C4-2B (cell line): ENCODE measurements around the gene C9orf78.

ENCODE experiments used
- H3K27ac ChIP-seq: fragments of 450-650 bp; 2 replicates; pipeline ENCODE4 v1.5.1; 2017
- ZFX ChIP-seq: fragments of 450-650 bp; IDR thresholded peaks from 2 replicates; pipeline ENCODE4 v1.6.1; 2017
- TF ChIP-seq, protein P1 (sequence below): fragments of 450-650 bp; conservative IDR thresholded peaks from 2 replicates; pipeline ENCODE4 v1.5.1; 2017; ENCODE audit warnings: mild to moderate bottlenecking

Gene C9orf78

DNA sequence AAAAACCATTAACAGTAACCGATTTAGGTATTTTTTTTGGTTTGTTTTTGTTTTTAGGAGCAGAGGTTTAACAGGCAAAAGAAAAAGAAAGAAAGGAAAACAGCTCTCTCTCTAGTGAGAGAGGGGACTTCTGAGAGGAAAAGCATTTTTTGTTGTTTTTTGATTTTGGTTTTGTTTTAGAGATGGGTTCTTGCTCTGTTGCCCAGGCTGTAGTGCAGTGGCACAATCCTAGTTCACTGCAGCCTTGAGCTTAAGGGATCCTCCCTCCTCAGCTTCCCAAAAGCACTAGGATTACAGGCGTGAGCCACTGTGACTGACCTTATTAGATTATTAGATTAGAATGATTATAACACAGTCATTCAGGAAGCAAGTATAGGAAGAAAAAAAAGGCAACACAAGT, 10.3 kb upstream of the C9orf78 start:
- H3K27ac ChIP-seq = no peak overlapping the region
- TF ChIP-seq, protein P1, sequence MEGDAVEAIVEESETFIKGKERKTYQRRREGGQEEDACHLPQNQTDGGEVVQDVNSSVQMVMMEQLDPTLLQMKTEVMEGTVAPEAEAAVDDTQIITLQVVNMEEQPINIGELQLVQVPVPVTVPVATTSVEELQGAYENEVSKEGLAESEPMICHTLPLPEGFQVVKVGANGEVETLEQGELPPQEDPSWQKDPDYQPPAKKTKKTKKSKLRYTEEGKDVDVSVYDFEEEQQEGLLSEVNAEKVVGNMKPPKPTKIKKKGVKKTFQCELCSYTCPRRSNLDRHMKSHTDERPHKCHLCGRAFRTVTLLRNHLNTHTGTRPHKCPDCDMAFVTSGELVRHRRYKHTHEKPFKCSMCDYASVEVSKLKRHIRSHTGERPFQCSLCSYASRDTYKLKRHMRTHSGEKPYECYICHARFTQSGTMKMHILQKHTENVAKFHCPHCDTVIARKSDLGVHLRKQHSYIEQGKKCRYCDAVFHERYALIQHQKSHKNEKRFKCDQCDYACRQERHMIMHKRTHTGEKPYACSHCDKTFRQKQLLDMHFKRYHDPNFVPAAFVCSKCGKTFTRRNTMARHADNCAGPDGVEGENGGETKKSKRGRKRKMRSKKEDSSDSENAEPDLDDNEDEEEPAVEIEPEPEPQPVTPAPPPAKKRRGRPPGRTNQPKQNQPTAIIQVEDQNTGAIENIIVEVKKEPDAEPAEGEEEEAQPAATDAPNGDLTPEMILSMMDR = no peak
- TF ChIP-seq ZFX = no peak

DNA sequence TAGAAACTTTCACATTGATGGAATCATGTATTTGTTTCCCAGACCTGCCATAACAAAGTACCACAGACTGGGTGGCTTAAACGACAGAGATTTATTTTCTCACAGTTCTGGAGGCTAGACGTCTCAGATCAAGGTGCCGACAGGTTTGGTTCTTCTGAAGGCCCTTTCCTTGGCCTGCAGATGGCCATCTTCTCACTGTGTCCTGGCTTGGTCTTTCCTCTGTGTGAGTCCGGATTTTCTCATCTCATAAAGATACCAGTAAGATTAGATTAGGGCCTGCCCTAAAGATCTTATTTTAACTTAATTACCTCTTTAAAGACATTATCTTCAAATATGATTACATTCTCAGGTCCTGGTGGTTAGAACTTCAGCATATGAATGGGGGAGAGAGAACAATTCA, 6.0 kb upstream of the C9orf78 start:
- TF ChIP-seq, protein P1 = no peak
- TF ChIP-seq ZFX = no peak
- H3K27ac ChIP-seq = no peak overlapping the region

DNA sequence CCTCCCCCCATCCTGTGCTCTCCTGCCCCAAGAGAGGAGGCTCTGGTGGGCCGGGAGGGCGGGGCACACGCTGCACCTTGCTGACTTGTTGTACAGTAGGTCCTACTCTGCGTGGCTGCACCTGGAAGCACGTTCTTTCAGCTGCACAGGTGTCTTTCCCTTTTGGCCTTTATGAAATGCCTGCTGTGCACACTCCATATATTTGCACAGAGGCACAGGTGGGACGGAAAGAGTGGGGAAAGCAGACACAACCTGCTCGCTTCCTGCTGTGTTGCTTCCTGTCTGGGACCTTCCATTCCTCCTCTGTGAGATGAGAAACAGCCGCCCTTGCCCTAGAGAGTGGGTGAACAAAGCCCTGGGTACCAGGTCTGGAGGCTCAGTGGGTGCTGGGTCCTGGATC, 5.0 kb upstream of the C9orf78 start:
- no peak overlapping the region for H3K27ac ChIP-seq
- TF ChIP-seq, protein P1 = no peak
- no peak for TF ChIP-seq ZFX

DNA sequence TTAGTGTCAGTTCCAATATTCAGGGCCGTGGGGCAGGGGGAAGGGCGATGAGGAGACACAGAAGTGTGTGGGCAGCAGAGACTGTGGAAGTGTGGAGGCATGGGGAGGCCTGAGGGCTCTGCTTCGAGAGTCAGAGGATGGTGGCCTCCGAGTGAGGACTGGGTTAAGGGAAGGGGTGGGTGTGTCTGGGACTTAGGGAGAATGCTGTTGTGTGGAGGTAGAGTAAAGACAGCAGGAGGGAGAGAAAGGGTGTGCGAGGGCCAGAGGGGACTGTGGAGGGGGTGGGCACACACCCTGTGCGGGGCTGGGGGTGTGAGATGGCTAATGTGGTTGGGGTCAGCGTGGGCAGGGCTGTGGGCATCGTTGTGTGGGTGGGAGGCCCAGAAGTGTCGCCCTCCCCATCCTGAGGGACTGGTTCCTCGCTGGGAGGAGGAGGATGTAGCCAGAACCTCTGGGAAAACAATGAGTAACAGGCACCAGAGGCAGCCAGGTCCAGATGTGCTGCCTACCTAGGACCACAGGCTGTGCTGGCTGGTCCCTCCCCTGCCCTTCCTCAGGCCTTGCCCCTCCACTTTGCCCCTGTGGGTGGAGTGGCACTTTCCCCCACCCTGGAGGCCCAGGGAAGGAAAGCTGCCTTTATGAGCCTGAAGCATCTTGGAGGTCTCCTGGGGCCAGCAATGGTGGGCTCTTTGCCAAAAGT, 4.4 kb upstream of the C9orf78 start:
- H3K27ac ChIP-seq = no peak overlapping the region
- TF ChIP-seq ZFX = no peak
- TF ChIP-seq, protein P1 = no peak

DNA sequence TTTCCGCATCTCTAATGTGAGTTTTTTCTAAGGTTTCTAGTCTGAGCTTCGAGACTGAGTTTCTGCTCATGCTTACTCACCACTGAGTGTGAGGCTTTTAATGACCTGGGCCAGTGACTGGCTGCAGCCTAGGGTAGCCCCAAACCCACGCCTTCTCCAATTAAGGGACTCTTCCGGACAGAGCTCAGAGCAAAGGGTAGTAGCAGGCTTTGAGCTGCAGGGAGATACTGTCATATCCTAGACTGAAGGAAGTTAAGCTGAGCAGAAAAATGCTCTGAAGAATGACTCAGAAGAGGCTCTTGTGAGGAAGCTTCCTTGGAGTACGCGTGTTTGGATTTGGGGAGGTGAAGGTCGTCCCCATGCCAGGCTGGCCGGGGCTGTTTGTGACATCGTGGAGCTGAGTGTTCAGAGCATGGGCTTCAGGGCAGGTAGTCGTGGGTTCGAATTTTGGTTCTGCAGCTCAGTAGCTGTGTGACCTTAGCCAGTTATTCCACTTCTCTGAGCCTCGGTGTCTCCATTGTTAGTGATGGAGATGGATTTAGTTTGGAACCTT, 3.7 kb upstream of the C9orf78 start:
- no peak overlapping the region for H3K27ac ChIP-seq

DNA sequence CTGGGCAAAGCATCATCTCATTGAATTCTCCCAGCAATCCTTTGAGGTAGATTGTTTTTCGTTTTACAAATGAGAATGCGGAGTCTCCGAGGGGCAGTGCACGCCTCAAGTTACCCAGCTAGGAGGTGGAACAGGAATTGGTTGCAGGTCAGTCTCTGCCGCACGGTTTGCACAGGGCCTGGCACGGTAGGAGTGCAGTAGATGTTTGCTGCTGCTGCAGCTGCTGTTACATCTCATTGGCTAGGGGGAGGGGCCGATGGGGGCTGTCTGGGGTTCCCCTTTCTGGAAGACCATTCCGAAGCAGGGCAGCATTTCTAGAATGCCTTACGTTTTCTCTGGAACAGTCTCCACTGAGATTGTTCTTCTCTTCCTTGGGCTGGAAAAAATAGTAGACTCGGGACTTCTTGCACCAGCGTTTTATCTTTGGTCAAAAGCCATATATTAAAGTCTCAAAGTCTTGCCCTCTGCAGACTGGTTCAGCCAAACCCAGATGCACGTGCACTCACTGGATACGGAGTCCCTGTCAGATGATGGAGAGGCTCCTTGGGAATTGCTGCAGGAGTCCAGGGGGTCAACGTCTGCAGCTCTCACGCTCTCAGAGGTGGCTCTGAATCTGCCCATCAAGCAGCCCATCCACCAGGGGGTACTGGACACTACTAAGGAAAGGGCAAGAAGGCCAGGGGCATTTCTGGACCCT, 1.4 kb upstream of the C9orf78 start:
- H3K27ac ChIP-seq = no peak overlapping the region; the same call in 1 of the 2 replicates

More for the DNA sequence above, 3.7 kb upstream of the C9orf78 start:
- no peak for TF ChIP-seq ZFX
- TF ChIP-seq, protein P1 = no peak

More for the DNA sequence above, 1.4 kb upstream of the C9orf78 start:
- TF ChIP-seq ZFX = no peak
- TF ChIP-seq, protein P1 = no peak
